Measurements from ENCODE around the gene PDZD2.

DNA sequence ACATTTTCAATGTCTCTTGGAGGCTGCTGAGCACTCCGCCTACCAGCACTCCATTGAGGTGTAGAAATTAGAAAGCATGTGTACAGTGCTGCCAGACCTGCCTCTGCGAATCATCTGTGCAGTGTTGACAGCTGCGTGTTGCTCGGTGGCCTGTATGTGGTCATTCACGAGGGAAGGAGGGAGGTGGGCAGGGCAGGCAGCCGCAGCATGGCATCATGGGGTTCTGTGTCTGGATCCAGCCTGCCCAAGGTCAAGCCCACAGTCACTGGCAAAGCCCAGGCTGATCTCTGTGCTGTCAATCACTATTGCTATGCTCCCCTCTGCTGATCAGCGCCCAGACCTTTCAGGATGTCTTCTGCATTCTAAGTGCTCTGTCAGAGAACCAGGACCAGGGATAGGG lies 8.0 kb upstream of the PDZD2 start:
- TF ChIP-seq CTCF (IDR thresholded peaks at IDR 0.05) = no peak
- no peak for TF ChIP-seq POLR2A (IDR thresholded peaks at IDR 0.05)
